ENCODE results near the gene ODC1.

Gene ODC1

DNA sequence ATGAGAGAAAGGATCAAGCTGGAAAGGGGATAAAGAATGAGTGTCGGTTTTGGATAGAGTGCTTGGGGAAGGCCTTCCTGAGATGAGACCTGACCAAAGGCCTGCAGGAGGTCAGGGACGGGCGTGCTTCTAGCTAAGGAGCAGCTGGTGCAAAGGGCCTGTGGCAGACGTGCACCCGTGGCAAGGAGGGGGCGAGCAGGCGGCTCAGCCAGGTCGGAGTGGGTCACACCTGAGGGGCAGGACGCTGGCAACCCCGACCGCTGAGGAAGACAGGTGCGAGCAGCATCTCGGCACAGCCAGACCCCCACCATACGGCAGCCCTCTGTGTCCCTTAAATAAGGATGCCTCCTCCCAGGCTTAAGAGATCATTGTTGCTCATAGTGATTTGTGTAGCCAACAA is 48.1 kb downstream of the ODC1 start:
- DNase-seq (ENCODE audit: insufficient read length, low spot score), result no peak
- FAIRE-seq, result no peak
- TF ChIP-seq SPI1 (IDR thresholded peaks at IDR 0.05; ENCODE audit: low read depth, low read length), result no peak
- TF ChIP-seq POLR2AphosphoS5 (IDR thresholded peaks at IDR 0.05; ENCODE audit: low read depth, low read length), result no peak
- TF ChIP-seq POU2F2 (IDR thresholded peaks at IDR 0.05; ENCODE audit: low read depth, low read length), result no peak

DNA sequence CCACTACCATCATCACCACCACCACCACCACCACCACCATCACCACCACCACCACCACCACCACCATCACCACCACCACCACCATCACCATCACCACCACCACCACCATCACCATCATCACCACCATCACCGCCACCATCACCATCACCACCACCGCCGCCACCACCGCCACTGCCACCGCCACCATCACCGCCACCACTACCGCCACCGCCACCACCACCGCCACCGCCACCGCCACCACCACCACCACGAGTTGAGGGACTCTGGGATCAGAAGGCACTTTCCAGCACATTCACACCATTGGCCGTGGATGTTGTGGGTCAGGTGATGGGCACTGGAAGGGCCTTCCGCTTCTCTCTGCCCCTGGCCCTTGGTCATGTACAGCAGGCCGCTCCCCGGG is 48.8 kb downstream of the ODC1 start:
- TF ChIP-seq PAX5 (IDR thresholded peaks at IDR 0.05; ENCODE audit: insufficient read depth, low read length, severe bottlenecking) (no peak), POU2F2 (IDR thresholded peaks at IDR 0.05; ENCODE audit: low read depth, low read length) (no peak), POLR2AphosphoS5 (IDR thresholded peaks at IDR 0.05; ENCODE audit: low read depth, low read length) (no peak), SPI1 (IDR thresholded peaks at IDR 0.05; ENCODE audit: low read depth, low read length) (no peak), POLR2A (IDR thresholded peaks at IDR 0.05; ENCODE audit: low read depth, low read length) (no peak), TAF1 (IDR thresholded peaks at IDR 0.05; ENCODE audit: low read depth, low read length) (no peak)
- DNase-seq (ENCODE audit: insufficient read length, low spot score), result no peak
- no peak for FAIRE-seq

DNA sequence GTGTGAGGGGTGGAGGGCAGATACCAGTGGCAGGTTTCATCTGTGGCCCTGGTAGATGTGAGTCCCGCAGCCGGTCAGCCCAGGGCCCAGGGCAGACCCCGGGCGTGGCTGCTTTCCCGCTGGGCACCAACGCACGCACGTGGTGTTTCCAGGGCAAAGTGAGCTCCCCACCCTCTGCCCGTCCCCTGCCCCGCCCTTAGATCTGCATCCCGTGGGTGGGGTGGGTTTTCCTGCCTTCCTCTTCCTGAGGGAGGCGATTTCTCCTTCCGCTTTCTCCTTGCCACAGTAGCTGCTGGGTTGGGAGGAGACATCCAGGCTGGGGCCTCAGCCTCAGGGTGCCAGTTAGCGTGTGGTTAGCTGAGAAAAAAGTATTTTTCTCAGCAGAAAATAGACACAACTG is 49.6 kb downstream of the ODC1 start:
- TF ChIP-seq PAX5 (IDR thresholded peaks at IDR 0.05; ENCODE audit: insufficient read depth, low read length, severe bottlenecking) (no peak), TAF1 (IDR thresholded peaks at IDR 0.05; ENCODE audit: low read depth, low read length) (no peak), POU2F2 (IDR thresholded peaks at IDR 0.05; ENCODE audit: low read depth, low read length) (no peak)
- DNase-seq (ENCODE audit: insufficient read length, low spot score) (no peak), FAIRE-seq (no peak)

DNA sequence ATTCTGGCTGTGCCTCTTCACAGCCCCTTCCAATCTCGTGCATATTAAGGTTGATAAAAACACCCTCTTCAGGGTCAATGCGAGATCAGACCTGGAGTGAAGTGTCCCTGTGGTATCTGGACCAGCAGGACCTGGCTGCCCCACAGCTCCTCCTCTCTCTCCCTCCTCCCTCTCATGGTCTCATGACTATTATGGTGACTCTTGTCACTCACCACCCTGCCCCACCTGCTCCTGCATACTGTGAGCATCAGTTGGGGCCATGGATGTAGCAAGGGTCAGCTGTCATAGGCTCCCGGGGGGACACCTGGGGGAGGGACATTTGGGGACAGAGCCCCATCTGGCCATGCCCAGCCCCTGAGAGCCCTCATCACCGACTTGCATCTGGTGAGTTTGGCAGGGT is 50.2 kb downstream of the ODC1 start:
- no peak for DNase-seq (ENCODE audit: insufficient read length, low spot score)
- FAIRE-seq, result no peak
- no peak for TF ChIP-seq POLR2AphosphoS5 (IDR thresholded peaks at IDR 0.05; ENCODE audit: low read depth, low read length)
- TF ChIP-seq PAX5 (IDR thresholded peaks at IDR 0.05; ENCODE audit: insufficient read depth, low read length, severe bottlenecking), result no peak
- TF ChIP-seq SPI1 (IDR thresholded peaks at IDR 0.05; ENCODE audit: low read depth, low read length), result no peak
- TF ChIP-seq POLR2A (IDR thresholded peaks at IDR 0.05; ENCODE audit: low read depth, low read length), result no peak
- no peak for TF ChIP-seq TAF1 (IDR thresholded peaks at IDR 0.05; ENCODE audit: low read depth, low read length)
- no peak for TF ChIP-seq POU2F2 (IDR thresholded peaks at IDR 0.05; ENCODE audit: low read depth, low read length)

DNA sequence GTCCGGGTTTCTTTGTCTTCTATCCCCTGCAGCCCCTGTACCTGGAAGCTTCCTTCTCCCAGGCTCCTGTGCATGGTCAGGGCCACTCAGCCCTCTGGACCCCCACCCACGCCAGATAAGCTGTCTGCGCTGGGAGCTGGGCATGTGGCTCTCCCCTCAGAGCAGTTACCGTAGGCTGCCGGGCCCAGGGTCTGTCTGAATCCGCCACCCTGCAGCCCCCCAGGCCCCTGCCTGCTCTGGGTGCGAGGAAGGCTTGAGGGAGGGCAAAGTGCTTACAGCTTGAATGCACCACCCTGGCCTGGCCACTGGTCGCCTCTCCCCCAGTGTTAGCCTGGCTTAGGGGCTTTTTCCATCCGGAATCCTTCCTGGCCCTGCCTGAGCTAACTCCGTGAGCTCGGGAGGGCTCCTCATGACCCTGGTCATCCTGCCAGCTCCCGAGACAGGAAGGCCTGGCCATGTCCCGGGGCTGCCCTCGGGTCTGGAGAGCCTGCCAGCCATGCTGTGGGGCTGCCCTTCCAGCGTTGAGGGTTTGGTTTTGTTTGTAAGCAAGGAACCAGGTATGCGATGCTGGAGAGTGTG is 50.7 kb downstream of the ODC1 start:
- DNase-seq (ENCODE audit: insufficient read length, low spot score), result no peak
- TF ChIP-seq SPI1 (IDR thresholded peaks at IDR 0.05; ENCODE audit: low read depth, low read length) (no peak), PAX5 (IDR thresholded peaks at IDR 0.05; ENCODE audit: insufficient read depth, low read length, severe bottlenecking) (no peak), POLR2AphosphoS5 (IDR thresholded peaks at IDR 0.05; ENCODE audit: low read depth, low read length) (no peak), POLR2A (IDR thresholded peaks at IDR 0.05; ENCODE audit: low read depth, low read length) (no peak), TAF1 (IDR thresholded peaks at IDR 0.05; ENCODE audit: low read depth, low read length) (no peak), POU2F2 (IDR thresholded peaks at IDR 0.05; ENCODE audit: low read depth, low read length) (no peak)
- no peak for FAIRE-seq

DNA sequence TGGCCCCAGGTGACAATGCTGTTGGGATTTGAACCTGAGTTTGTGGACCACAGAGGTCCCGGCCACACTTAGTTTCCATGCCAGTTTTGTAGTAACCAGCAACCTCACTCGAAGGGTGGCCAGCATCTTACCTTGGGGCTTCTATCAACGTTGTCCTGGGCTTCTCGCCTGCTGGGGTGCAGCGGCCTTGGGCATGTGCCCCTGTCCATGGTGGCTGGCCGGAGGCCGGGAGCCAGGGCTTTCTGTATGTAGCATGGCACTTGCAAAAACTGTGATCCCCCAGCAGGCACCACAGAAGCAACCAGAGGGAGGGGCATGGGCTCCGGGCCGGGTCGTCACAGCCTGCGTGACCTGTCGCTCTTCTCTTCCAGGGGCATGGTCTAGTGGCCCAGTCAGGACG is 51.7 kb downstream of the ODC1 start:
- DNase-seq (ENCODE audit: insufficient read length, low spot score) (no peak), FAIRE-seq (no peak)
- no peak for TF ChIP-seq TAF1 (IDR thresholded peaks at IDR 0.05; ENCODE audit: low read depth, low read length)
- no peak for TF ChIP-seq PAX5 (IDR thresholded peaks at IDR 0.05; ENCODE audit: insufficient read depth, low read length, severe bottlenecking)
- no peak for TF ChIP-seq POU2F2 (IDR thresholded peaks at IDR 0.05; ENCODE audit: low read depth, low read length)
- TF ChIP-seq SPI1 (IDR thresholded peaks at IDR 0.05; ENCODE audit: low read depth, low read length), result no peak
- no peak for TF ChIP-seq POLR2AphosphoS5 (IDR thresholded peaks at IDR 0.05; ENCODE audit: low read depth, low read length)
- no peak for TF ChIP-seq POLR2A (IDR thresholded peaks at IDR 0.05; ENCODE audit: low read depth, low read length)

DNA sequence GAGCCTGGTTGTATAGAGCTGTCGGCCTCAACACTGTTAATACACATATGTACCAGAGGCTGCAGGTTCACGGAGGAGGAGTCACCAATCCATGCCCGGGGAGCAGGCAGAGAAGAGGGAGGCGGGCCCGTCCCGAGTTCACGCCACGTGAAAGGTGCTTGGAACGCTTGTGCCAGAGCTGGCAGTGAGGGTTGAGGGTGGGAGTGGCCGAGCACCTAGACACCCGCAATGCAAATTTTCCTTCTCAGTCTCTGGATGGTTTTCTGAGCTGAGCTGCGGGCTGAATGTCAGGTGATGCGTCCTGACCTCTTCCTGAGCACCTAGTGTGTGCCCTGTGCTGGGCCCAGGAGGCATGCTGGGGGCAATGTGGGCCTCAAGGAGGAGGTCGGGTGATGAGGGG is 52.2 kb downstream of the ODC1 start:
- FAIRE-seq, result no peak
- TF ChIP-seq POLR2A (IDR thresholded peaks at IDR 0.05; ENCODE audit: low read depth, low read length) (no peak), POU2F2 (IDR thresholded peaks at IDR 0.05; ENCODE audit: low read depth, low read length) (no peak), PAX5 (IDR thresholded peaks at IDR 0.05; ENCODE audit: insufficient read depth, low read length, severe bottlenecking) (no peak), SPI1 (IDR thresholded peaks at IDR 0.05; ENCODE audit: low read depth, low read length) (no peak), TAF1 (IDR thresholded peaks at IDR 0.05; ENCODE audit: low read depth, low read length) (no peak), POLR2AphosphoS5 (IDR thresholded peaks at IDR 0.05; ENCODE audit: low read depth, low read length) (no peak)
- DNase-seq (ENCODE audit: insufficient read length, low spot score), result no peak

DNA sequence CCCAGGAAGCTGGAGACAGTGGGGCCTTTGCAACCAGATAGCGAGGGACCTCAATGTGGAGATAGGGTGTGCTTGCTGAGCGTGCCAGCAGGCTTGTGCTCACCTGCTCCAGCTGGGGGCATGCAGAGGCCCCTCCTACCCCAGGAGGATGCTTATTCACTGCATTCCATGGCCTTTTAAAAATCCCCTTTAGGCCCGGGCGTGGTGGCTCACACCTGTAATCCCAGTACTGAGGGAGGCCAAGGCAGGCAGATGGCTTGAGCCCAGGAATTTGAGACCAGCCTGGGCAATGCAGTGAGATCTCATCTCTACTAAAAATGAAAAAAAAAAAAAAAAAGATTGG is 54.5 kb downstream of the ODC1 start:
- DNase-seq (ENCODE audit: insufficient read length, low spot score) (no peak), FAIRE-seq (no peak)
- no peak for TF ChIP-seq SPI1 (IDR thresholded peaks at IDR 0.05; ENCODE audit: low read depth, low read length)
- TF ChIP-seq POU2F2 (IDR thresholded peaks at IDR 0.05; ENCODE audit: low read depth, low read length), result no peak
- TF ChIP-seq POLR2AphosphoS5 (IDR thresholded peaks at IDR 0.05; ENCODE audit: low read depth, low read length), result no peak
- TF ChIP-seq POLR2A (IDR thresholded peaks at IDR 0.05; ENCODE audit: low read depth, low read length), result no peak
- TF ChIP-seq TAF1 (IDR thresholded peaks at IDR 0.05; ENCODE audit: low read depth, low read length), result no peak
- no peak for TF ChIP-seq PAX5 (IDR thresholded peaks at IDR 0.05; ENCODE audit: insufficient read depth, low read length, severe bottlenecking)

DNA sequence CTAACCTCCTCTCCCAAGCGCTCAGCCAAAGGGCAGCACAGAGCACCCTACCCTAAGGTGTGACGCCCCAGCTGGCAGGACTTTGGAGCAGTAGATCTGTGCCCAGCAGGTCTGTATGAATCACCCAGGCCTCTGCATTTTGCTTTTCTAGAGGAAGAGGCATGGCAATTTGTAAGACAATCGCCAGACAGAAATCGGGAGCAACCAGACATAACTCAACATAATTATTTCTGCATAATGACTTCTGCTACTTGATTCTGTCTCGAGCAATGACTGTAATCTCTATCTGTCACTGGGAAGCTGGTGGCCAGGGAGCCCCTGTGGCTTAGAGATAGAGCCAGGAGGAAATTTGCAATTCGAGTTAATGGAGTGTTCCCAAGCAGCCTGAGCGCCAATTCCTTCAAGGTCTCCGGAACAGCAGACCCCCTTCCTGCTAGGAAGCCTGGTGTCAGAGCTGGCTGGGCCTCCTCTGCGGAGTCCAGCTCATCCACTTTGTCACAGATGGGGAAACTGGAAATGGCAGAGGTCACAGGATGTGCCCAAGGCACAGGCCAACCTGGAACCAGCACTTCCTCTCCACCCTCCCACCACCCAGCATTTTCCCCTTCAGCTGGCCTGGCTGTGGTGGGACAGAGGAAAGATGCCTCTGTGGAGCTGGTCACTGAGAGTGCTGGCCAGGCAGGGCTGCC is 55.0 kb downstream of the ODC1 start:
- DNase-seq (ENCODE audit: insufficient read length, low spot score) (no peak), FAIRE-seq (no peak)
- no peak for TF ChIP-seq POU2F2 (IDR thresholded peaks at IDR 0.05; ENCODE audit: low read depth, low read length)
- TF ChIP-seq TAF1 (IDR thresholded peaks at IDR 0.05; ENCODE audit: low read depth, low read length), result no peak
- TF ChIP-seq POLR2AphosphoS5 (IDR thresholded peaks at IDR 0.05; ENCODE audit: low read depth, low read length), result no peak
- no peak for TF ChIP-seq POLR2A (IDR thresholded peaks at IDR 0.05; ENCODE audit: low read depth, low read length)
- no peak for TF ChIP-seq SPI1 (IDR thresholded peaks at IDR 0.05; ENCODE audit: low read depth, low read length)
- TF ChIP-seq PAX5 (IDR thresholded peaks at IDR 0.05; ENCODE audit: insufficient read depth, low read length, severe bottlenecking), result no peak

DNA sequence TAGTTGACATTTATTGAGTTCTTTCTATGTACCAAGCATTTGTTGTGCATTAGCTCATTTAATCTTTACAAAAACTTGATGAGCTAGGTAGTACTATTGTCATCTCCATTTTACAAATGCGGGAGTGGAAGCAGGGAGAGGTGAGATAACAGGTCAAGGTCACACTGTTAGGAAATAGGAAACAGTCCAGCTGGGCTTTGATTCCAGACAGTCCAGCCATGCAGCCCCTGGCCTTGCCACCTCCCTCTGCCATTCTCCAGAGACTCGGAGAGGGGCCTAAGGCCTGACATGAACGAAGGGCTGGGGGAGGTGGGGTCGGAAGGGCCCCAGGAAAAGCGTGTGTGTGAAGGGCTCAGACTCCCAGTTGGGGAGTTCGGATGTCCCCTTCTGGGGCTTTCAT is 55.6 kb downstream of the ODC1 start:
- TF ChIP-seq POLR2A (IDR thresholded peaks at IDR 0.05; ENCODE audit: low read depth, low read length) (no peak), POU2F2 (IDR thresholded peaks at IDR 0.05; ENCODE audit: low read depth, low read length) (no peak), TAF1 (IDR thresholded peaks at IDR 0.05; ENCODE audit: low read depth, low read length) (no peak), POLR2AphosphoS5 (IDR thresholded peaks at IDR 0.05; ENCODE audit: low read depth, low read length) (no peak), PAX5 (IDR thresholded peaks at IDR 0.05; ENCODE audit: insufficient read depth, low read length, severe bottlenecking) (no peak), SPI1 (IDR thresholded peaks at IDR 0.05; ENCODE audit: low read depth, low read length) (no peak)
- no peak for FAIRE-seq

More for the DNA sequence above, 55.6 kb downstream of the ODC1 start:
- DNase-seq (ENCODE audit: insufficient read length, low spot score), result no peak
